HuH-7 (cell line): ENCODE measurements around the gene TFF3.

Source experiments
- DNase-seq: peaks from one replicate; pipeline ENCODE4 v3.0.0; 2011; ENCODE audit warnings: low spot score

Gene TFF3

DNA sequence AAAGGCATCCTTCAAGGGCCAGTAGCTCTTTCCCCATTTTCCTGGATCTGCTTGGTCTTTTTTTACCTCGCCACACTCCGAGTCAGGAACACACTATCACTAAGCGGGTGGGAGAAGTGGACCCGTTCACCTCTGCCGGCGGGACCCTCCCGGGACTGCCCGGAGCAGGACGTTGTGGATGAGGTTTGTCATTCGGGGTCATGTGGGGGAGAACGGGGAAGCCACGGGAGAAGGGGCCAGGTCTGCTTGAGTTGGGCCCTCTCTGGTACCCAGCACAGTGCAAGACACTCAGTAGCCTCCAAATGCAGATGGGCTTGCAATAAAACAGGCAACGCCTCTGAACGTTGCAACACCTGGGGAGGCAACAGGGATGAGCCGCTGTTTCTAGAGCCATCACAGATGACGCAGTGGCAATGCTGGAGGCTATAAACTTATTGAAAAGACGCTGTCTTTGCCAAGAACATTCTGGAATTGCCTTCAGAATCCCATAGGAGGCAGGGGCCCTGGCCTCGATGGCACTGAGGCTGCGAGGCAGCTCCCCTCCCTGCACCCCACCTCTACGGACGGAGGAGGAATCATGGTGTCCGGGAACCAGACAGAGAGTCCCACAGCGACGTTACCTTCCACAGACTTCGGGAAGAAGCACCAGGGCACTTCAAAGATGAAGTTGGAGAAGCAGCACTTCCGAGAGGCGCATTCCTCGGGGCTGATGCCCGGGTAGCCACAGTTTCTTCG lies 31.8 kb upstream of the TFF3 start:
- no peak for DNase-seq

DNA sequence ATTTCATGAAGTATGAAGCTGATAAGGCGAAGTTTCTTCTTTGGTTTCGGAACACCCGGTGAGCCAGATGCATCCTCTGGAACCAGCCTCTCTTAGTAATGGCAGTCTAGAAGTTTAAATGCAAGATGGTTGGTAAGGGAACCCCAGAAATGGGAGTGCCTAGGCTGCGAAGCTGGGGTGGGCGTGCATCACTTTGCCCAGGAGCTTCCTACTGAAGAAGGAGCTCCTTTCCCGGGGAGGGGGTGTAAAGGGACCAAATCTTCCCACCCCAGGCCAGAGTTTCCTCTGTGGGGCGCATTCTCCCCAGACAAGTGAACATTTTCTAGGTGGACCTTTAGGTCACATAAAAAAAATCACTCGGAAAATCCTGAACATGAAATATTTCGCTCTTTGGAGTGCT lies 31.2 kb upstream of the TFF3 start:
- no peak for DNase-seq

DNA sequence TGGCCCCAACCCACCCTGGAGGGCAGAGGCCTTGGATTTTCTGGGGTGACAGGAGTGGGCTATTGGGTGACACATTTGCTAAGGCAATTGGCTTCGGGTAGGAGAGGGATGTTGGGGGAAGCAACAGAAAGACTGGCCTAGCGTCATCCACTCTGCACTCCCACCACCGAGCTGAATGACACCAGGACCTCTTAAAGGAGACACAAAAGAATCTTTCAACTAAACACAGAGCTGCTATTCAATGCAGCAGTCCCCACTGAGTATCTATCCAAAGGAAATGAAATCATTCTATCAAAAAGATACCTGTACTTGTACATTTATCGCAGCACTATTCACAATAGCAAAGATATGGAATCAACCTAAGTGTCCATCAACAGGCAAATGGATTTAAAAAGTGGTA lies 29.4 kb upstream of the TFF3 start:
- no peak for DNase-seq

- DNase-seq = no peak
Observed at GRCh38 chr21:42343963-42344510, 28.8 kb upstream of the TFF3 start.

DNA sequence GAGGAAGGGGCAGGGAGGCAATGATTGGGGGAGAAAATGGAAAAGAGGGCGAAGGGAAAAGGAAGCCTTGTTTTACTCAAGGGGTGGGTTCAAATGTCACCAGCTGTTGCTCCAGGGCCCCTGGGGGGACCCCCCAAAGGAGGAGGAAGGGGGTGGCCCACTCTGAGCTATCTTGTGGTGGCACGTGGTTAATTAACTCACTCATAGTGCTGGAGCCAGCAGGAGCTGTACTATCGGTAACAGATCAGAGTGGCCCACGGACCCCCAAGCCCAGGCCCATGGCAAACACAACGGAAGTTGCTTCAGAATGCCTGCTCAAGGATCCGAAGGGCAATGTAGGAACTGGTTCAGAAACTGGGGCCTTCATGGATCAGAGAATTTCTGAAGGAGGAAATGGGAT lies 28.3 kb upstream of the TFF3 start:
- DNase-seq = no peak

DNA sequence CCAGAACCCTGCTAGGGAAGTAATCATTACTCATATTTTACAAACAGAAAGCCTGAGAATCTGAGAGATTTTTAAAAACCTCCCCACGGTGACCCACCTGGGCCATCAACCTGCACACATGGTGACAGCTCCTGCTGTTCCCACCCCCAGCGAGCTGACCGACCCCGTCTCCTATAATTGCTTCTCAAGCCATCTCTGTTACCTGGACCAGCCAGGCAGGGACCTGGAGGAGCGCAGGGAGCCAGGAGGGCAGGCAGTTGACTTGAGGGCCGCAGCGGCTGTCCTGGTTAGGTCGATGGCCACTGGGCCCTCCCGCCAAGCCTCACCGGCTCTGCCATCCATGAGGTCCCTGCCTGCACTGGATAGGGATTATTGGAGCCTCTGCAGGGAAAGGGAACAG lies 27.9 kb upstream of the TFF3 start:
- DNase-seq = no peak

DNA sequence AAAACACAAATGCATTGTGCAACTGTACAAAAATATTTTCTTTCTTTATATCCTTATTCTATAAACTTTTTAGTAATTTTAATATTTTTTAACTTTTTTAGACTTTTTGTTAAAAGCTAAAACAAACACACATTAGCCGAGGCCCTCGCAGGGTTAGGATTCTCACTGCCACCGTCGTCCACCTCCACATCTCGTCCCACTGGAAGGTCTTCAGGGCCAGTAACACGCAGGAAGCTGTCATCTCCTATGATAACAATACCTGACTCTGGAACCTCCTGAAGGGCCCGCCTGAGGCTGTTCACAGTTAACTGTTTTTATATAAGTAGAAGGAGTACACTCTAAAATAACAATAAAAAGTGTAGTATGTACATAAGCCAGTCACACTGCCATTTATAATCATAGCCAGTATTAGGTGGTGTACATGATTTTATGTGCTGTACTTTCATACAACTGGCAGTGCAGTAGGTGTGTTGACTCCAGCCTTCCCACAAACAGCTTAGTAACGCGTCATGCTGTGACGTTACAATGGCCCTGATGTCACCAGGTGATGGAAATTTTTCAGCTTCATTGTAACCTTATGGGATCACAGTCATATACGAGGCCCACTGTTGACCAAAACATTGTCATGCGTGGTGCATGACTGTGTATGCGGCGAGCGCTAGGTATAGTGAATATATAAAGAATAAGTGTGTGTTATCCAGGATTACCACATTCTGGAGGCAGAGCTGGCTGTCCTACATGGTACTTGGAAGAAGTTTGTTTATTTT lies 26.8 kb upstream of the TFF3 start:
- no peak for DNase-seq

- no peak for DNase-seq
Observed at GRCh38 chr21:42340187-42341050, 25.2 kb upstream of the TFF3 start.

DNA sequence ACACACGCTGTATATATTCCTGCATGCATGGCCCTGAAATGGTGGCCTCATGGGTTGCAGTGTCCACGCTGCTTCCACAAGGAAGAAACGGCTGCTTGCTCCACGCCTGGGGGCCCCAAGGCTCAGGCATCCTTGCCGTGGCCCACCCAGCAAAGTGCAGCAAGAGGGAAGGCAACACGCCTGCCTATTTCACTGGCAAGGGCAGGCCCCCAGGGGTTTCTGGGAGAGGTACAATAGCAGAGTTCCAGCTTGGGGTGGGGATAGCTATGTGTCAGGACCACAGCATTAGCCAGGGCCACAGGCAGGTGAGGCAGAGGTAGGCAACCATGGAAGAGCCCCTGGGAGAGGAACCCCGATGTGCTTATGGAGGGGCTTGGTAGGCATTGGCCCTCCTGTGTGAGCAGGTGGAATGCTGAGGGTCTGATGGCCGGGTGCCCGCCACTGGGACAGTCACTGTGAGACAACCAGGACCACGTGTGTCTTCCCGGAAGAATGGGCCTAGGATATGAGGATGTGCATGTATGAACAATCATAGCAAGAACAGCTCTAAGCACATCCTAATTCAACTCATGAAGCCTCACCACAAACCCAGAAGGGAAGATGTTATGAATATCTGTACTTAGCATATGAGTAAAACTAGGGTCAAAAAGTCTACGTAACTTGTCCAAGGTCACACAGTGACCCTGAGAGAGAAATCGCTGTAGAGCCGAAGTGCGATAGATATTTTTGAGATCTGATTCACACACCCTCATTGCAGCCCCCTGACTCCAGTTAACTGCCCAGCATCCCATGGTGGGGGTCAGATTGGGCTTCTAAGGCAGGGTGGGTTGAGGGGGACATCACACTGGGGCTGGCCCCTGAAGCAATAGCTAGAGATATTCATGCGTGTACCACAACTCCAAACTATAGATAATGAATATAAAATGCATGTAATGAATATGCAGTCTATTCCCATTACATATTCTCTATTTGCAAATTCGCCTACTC lies 23.8 kb upstream of the TFF3 start:
- no peak for DNase-seq

DNA sequence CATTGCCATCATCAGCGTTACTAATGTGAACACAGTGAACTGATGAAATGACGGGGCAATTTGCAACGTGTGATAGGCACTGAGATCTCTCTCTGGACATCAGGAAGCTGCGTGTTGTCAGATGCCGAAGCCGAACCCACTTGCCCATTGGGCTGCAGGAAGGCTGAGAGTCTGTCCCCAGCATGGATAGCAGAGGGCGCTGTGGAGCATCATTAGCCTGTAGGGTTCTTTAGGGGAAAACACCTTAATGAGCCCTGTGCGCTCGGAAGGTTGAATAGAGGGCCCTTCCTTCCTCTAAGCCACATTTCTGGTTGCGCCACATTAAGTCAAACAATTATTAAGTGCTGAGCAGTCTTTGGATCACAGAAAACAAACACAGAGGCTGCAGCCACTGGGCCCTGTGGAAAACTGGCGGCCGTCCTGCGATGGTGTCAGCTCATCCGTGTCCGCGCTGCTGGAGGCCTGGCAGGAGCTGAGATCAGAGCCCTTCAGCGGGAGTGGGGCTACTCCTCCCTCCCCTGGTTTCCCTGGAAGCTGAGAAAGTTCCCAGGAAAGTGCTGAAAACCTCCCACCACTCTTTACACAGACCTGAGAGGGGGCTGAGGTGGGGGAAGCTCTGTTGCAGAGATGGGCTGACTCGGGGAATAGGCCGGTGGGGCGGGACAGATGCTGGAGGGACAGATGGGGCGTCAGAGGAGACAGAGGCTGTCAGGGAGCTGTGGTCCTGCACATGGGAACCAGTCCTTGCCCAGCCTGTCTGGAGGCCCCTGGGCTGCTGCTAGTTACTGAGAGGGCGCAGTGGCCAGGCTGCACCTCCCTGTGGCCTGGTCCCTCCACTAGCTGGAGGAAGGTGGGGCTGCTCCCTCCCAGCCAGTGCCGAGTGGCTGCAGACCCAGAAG lies 22.9 kb upstream of the TFF3 start:
- DNase-seq = peak; percentile 64

DNA sequence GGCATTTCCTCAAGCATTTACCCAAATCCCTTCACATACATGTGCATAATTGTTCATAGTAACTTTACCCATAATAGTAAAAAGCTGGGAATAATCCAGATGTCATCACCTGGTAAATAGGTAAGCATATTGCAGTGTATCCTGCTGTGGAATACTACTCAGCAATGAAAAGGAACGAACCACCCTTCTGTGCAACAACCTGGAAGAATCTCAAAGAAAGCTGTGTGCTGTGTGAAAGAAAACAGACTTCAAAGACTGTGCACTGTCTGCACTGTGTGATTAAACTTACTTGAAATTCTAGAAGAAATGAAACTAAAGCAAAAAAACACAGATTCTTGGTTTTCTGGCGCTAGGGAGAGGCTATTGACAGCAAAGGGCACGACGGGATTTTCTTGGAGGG lies 22.1 kb upstream of the TFF3 start:
- DNase-seq = no peak

DNA sequence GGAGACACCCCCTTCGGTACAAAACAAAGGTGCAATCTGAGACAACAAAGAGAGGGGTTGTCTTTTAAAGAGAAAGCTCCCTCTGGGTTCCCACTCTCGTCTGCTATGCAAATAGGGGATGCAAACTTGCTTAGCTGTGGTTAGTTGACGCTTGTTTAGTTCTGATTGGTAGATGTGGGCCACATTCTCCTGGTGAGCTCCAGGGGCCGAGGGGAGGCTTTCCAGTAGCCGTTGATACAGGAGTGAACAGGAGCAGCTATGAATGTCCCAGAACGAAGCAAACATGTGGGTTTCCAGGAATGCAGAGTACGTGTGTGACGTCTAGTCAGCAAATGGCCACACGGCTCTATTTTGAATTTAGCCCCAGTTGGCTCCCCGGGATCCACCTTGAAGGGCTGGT lies 20.8 kb upstream of the TFF3 start:
- DNase-seq = no peak

DNA sequence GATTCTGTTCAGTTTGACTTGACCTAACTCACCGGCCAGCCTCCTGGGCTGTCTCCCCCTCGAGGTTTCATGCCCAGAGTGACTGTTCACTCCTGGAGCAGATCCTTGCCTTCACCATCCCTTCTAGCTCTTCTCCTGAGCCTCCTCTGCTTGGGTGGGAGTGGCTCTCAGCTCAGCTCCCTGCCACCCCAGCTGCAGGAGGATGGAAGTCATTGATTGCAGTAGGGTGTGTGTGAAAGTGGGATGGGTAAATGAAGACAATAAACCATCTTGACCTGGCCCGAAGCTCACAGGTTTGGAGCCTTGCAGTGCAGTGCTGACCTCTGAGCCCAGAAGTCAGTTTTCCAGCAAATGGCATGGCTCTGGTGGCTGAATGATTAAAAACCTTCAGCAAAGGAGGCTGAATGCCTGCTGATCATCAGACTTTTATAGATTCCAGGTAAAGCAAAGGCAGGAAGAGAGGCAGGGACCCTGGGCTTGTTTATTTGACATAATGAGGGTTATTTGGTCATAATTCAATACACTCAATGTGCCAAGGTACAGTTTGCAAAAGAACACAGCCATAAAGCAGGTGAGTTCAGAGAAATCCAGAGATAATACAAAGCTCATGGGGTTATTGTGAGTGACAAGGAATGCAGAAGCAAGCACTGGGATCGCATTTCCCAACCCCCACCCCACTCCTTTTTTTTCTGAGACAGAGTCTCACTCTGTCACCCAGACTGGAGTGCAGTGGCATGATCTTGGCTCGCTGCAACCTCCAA lies 17.5 kb upstream of the TFF3 start:
- DNase-seq = no peak

- no peak for DNase-seq
Observed at GRCh38 chr21:42331660-42332059, 16.5 kb upstream of the TFF3 start.

DNA sequence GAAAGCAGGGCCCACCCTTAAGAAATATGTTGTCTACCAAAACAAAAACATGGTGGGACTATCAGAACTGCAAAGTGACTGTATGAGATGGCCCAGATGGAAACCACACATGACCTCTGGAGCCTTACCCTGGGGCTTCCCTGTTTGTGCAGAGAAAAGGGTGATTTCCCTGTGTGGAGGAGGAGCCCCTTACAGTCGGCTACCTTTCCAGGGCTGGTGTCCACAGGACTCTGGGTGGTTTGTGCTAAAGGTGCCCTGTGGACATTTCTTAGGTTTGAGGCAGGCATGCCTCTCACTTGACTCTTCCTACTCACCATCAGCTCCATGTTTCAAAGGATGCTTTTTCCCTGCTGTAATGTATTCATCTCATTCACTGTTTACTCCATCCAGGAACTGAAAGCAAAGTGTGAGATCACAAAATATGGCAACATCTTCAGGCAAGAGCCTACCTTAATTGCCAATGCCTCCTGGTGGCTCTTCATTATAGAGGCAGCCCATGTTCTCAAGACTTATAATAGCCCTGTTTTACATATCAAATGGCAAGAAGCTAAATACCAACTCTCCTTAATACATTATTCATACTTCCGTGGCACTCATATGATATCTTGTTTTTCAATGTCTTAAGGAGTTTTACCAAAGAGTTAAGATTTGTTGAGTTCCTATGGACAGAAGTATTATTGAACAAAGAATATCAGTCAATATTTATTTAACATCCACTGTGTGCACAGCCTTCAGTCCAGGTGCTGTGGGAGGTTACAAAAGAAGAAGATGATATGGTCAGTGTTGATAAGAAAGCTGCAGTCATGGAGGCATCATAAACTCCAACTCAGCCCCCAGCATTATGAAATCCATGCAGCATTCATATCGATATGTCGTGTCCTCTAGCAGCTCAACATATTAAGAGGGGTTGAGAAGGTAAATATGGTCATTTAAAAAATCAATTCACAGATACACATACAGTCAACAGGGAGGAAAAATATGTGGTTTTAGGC lies 15.5 kb upstream of the TFF3 start:
- DNase-seq = no peak

GRCh38 chr21:42324896-42325295 lies 9.7 kb upstream of the TFF3 start:
- no peak for DNase-seq

GRCh38 chr21:42321845-42322244 lies 6.6 kb upstream of the TFF3 start:
- DNase-seq = no peak

DNA sequence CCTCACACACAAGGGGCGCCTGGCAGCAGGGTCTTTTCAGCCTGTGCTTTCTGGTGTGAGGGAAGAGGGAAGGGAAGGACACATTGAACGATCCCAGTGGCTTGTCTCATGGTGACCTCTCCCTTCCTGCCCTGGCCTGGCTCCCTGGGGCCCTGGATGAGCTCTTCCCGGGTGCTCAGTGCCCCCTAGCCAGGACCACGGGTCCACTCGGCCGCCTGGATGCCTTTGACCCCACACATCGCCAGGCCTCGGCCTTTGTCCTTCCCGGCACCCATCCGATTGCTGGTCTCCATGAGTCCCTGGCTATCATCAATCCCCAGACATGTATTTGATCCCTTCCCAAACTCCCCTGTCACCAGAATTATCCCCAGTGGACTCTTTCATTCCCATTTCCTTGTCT lies 6.0 kb upstream of the TFF3 start:
- DNase-seq = no peak
